HG03460 (cell line): Measurements from ENCODE around the gene BCL7B.
"Not testable (repeated sequence)": the region's sequence is repeated elsewhere in the genome, so short reads cannot be mapped to it uniquely, and the experiment has no call there.

Experiments
- ATAC-seq: cut with Tn5 transposase; IDR thresholded peaks from one replicate; pipeline ENCODE4 v1.9.1; 2021; ENCODE audit not compliant: unreplicated experiment

BCL7B gene

DNA sequence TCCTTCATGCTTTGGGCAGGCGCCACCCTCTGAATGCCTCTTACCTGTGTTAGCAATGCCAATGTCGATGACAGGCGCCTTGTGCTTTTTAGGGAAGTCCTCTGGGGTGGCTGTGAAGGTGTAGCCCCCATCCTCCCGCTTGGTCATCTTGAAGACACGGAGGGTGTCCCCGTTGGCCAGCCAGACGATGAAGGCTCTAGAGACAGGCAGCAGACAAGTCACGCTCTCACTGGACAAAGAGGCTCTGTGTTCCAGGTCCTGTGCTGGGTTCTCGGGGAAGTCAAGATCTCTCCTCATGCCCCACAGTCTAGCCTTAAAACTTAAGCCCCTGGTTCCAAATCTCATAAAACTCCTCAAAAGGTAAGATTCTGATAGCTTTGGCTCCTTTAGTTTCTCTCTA is 15.8 kb upstream of the BCL7B start:
- ATAC-seq, result no peak

DNA sequence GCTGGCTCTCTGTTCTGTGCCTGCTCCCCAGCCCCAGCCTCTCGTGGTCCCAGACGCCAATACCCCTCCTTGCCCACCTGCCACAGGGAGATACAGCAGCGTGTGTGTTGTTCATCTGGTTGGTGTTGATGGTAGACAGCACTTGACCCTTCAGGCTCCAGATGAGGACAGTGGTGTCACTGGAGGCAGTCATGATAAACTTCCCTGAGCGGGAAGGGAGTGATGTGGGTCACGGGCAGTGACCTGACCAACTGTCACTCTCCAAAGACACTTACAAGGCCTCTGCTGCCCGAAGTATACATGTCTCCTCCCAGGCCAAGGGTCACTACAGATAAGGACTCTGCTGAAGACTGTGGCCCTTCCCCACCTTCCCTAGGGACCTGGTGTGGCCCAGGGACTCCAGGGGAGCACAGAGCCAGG is 15.3 kb upstream of the BCL7B start:
- no peak for ATAC-seq

DNA sequence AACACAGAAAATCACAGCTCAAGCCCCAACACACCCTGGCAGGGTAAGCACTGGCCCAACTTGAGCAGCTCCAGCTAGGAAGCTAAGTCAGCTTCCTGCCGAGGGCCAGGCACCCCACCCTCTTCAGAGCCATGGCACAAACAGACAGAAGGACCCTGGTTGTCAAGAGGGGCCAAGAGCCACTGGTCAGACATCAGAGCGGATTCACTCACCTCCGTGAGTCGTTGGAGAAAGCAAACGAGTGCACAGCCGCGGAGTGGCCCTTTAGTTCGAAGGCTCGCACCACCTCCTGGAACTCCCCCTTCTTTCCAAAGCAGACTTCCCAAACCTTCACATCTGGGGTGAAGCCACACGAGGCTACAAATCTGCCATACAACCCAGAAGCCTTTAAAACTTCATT is 13.5 kb upstream of the BCL7B start:
- no peak for ATAC-seq

DNA sequence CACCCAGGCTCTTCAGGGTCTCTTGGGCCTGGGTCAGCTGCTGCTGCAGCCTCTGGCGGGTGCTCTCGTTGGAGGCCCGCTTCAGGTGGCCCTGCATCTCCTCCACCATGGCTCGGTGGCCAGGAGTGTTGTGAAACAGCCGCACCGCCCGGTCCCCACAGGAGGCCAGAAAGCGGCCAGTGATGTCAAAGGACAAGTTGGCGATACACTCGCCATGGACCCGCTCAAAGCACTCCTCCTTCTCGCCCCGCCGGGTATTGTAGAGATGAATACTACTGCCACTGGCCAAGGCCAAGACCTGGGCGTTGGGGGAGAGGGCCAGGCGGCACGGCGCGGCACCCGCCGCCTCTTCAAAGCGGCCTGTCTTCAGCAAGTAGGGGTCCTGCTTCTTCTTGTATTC is 13.0 kb upstream of the BCL7B start:
- ATAC-seq, result no peak

DNA sequence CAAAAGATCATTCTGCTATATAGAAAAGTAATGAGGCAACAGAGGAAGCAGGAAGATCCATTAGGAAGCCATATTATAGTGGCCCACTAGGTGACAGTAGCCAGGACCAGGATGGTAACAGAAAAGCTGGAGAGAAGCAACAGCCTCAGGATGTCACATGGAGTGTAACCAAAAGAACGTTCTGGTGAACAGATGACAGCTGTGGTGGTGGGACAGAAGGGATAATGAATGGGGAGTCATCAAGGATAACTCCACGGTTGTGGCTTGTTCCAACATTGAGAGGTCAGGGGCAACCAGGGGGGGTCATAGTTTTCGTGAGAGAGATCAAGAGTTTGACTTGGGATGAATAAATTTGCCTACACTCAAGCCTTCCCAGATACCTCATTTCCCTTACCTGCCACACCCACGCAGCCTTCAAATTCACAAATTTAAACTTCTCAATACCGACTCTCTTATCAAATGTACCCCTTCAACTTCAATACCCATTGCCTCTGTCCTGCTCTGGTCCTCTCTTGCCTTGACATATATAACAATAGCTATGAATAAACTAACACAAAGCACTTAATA is 11.6 kb upstream of the BCL7B start:
- no peak for ATAC-seq

DNA sequence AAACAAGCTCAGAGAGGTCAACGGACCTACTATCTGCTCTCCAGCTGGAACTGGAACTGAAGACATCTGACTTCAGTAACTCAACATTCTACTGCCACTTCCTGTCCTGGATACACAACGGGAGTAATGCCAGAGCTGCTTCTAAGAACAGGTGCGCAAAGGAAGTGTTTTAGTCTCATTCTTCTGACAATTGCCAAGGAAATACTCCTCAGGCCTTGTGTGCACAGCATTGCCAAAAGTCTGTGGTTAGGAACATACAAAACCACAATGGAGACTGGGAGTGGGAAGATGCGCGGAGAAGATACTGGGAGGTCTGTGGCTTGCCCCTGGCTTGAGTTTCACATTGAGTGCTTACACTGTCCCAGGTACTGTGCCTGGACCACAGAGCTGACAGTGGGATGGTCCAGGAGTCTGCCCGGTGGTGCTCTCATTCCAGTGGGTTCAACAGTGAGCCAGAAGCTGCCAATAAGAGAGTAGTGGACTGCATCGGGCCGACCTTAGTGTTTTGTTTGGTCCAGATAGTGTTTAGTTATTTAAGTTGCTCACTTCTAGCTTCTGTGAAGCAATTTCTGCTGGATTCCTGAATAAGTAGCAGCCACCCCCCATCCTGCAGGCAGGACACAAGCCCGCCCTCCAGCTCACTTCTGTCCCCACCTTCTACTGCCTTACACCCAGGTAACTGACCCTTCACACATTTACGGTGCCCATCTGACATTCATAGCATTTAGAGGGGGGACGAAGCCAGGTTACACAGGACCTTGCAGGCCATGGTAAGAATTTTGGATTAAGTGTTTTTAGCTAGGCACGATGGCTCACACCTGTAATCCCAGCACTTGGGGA is 10.6 kb upstream of the BCL7B start:
- ATAC-seq, result no peak

DNA sequence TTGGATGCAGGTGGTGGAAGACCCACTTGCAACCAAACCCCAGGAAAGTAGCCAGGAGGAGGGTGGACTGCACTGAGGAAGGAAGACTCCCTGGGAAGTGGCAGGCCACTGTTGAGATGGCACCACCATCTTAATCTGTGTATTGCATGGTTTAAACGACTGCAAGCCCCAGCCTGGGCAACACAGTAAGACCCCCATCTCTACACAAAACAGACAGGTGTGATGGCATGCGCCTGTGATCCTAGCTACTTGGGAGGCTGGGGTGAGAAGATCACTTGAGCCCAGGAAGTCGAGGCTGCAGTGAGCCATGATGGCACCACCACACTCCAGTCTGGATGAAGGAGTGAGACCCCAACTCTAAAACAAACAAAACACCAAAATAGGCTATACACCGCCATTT is 9.7 kb upstream of the BCL7B start:
- ATAC-seq, result no peak

DNA sequence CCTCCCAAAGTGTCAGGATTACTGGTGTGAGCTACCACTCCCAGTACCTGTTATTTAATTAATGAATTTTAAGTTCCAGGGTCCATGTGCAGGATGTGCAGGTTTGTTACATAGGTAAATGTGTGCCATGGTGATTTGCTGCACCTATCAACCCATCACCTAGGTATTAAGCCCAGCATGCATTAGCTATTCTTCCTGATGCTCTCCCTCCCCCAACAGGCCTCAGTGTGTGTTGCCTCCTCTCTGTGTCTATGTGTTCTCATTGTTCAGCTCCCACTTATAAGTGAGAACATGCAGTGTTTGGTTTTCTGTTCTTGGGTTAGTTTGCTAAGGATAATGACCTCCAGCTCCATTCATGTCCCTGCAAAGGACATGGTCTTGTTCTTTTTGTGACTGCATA is 8.9 kb upstream of the BCL7B start:
- ATAC-seq, result not testable (repeated sequence)

DNA sequence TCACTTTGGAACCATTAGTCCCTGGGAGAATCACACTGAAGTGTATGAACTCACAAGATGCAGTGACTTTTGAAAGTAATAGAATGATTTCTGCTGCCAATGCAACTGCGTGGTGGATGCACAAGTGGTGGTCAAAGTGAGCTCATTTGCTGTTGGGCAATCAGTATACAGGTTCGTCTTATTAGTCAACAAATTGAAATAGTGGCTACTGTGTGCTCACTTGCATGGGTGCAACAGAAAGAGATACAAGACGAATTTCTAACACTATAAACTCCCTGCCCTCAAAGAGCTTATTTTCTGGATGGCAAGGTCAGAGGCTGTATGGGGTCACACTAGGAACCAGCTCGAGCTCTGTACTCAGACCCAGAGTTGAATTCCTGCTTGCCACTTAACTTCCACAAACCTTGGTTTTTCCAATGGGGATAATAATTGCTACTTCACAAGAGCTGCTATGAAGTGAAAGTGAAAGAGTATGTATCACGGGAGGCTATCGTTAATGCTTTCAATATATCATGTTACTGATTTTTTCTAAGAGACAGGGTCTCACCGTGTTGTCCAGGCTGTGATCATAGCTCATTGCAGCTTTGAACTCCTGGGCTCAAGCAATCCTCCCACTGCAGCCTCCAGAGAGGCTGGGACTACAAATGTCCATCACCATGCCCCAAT is 8.3 kb upstream of the BCL7B start:
- no peak for ATAC-seq

DNA sequence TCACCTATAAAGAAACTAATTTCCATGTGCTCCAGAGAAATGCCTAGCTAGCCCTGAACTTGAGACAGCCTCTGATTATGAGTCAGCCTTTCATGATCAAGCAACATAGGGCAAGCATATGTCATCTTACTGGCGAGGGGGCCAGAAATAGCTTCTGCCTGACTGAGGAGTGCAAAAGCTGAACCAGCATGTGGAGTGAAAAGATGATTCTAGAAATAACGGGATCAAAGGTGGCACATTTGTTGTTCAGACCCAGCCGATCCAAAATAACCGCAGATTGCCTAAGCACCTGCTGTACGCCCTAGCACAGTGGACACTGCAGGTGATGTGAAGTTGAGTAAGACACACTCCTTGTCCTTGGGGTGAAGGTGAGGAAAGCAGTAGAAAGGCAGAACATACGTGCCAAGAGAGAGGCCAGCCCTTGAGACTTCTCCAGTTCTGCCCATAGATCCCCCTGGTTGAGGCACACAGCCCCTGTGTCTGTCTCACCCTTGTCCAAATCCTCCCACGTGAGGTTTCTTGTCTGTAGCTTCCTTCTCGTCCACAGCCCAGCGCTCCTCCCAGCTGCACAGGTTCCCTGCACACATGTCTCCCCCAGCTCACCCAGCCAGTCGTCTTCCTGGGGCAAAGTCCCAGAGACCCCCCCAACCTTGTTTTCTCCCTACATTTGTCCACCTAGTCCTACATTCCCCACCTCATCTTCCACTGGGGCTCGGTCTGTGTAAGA is 2.8 kb upstream of the BCL7B start:
- no peak for ATAC-seq

DNA sequence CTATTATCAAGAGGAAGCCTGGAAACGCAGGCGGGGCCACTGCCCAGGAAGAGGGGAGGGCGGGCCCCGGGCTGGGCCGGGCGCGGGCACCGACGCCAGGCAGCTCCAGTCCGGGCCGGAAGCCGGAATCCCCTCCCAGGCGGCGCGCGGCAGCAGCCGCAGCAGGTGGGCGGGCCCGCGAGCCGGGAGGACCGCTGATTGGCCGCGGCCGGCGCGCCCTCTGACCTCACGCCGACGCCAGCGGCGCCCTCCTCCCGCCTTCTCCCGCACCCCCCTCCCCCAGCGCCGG is 438 bp downstream of the BCL7B start:
- ATAC-seq, result peak; percentile 84

DNA sequence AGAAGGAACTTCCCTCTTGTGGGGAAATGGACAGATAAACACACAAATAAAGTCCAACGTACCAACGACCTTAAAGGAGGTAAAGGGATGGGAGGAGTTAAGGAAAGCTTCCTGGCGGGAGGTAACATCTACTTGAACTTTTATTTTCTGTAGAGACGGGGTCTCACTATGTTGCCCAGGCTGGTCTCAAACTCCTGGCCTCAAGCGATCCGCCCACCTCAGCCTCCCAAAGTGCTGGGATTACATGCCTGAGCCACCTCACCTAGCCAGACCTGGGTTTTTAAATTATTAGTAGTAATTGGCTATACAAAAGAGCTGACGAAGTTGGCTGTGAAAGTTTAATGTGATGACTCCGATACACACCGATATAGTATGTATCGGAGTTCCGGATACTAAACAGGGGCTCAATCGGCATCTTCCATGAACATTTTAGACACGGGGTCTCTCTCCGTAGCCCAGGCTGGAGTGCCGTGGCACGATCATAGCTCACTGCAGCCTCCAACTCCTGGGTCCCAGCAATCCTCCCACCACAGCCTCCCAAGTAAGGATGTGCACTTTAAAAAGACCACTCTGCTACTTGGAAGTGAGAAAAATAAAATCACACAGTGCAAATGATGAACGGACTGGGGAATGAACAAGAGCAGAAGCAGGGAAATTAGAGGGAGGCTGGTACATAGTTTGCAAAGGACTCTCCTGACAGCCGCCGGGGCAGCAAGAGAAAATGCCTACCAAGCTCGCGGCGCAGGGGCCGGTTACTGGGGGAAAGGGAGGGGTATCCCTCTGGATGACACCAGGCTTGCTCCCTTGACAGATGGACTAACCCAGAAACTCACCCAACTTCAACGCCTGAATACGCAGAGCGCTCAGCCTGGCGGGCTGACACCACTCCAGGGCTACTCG is 1.0 kb downstream of the BCL7B start:
- ATAC-seq, result no peak

DNA sequence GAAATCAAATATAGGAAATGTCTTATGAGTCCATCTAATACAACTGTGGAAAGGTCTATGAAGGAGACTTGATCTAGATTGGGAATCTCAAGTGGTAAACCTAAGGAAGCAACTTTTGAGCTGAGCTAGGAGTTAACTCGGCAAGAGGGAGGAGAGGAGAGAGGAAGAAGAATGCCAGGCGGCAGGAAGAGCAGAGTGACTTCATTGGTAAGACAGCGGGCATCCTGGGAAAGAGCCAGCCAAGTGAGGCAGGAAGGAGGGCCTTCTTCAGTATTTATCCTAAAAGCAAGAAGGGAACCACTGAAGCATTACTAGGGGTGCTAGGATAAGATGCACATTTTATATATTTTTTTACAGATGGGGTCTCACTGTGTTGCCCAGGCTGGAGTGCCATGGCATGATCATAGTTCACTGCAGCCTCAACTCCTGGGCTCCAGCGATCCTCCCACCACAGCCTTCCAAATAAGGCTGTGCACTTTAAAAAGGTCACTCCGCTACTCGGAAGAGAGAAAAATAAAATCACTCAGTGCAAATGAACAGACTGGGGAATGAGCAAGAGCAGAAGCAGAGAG is 2.0 kb downstream of the BCL7B start:
- no peak for ATAC-seq

DNA sequence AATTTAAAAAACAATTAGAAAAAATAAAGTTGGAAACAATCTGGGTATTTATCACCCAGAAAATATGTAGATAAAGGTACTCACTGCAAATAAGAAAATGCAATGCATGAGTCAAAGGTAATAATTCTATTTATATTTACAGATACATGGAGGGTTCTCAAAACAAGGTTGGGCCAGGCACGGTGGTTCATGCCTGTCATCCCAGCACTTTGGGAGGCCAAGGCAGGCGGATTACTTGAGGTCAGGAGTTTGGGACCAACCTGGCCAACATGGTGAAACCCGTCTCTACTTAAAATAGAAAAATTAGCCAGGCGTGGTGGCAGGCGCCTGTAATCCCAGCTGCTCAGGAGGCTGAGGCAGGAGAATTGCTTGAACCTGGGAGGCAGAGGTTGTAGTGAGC is 7.4 kb downstream of the BCL7B start:
- not testable (repeated sequence) for ATAC-seq

DNA sequence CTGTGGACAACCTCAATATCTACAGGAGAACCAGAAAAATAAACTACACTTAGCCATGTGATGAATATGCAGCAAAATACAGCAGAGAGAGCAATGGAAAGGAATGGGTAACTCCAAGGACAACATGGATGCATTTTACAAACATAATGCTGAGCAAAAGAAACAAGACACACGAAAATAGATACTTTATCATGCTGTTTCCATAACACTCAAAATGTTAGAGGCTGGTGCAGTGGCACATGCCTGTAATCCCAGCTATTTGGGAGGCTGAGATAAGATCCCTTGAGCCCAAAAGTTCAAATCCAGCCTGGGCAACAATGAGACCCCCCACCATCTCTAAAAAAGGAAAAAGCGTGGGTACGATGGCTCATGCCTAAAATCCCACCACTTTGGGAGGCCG is 8.3 kb downstream of the BCL7B start:
- ATAC-seq, result no peak

DNA sequence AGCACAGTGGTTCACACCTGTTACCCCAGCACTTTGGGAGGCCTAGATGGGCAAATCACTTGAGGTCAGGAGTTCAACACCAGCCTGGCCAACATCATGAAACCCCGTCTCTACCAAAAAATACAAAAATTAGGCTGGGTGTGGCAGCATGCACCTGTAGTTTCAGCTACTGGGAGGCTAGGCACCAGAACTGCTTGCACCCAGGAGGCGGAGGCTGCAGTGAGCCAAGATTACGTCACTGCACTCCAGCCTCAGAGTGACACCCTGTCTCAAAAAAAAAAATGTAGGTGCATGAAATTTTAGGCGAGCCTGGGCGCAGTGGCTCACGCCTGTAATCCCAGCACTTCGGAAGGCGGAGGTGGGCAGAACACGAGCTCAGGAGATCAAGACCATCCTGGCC is 9.6 kb downstream of the BCL7B start:
- no peak for ATAC-seq

DNA sequence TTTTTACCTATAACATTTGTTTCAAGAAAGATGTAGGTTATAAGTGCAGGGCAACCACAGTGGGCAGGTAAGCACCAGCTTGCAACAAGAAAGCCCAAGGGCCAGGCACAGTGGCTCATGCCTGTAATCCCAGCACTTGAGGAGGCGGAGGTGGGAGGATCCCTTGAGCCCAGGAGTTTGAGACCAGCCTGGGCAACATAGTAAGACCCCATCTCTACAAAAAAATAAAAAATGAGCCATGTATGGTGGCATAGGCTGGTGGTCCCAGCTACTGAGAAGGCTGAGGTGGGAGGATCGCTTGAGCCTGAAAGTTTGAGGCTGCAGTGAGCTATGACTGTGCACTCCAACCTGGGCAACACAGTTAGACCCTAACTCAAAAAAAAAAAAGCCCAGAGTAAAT is 12.8 kb downstream of the BCL7B start:
- no peak for ATAC-seq

DNA sequence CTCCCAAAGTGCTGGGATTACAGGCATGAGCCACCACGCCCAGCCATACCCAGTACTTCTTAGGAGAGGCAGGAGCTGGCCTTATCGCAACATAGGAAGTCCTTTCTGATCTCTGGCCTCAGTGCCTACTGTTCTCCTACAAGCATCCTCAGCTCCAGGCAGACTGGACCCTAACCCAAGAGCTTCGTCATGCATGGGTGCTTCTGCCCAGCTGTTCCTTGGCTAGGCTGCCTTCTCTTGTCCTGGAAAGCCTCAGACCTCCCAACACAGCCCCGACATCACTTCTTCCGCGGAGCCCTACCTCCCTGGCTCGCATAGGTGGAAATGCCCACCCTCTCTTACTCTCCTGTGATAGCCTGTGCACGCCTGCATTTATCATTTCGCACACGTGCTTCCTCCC is 15.8 kb downstream of the BCL7B start:
- ATAC-seq, result no peak

DNA sequence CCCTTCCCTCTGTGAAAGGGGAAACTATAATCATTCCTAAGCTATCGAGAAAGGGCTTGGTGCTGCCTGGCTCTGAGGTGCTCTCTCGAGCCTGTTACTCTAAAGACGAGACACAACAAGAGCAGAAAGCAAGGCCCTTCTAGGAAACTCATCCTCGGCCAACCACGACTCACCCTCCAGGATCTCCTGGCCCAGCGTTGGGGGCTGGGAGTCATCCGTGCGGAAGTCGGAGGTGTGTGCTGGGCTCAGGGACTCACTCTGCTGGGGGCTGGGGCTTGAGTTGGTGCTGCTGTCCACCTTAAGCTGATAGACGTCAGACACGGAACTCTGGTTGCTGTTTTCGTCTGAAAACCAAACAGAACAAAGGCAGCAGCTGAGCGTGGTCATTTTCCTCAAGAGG is 17.8 kb downstream of the BCL7B start:
- ATAC-seq, result no peak

DNA sequence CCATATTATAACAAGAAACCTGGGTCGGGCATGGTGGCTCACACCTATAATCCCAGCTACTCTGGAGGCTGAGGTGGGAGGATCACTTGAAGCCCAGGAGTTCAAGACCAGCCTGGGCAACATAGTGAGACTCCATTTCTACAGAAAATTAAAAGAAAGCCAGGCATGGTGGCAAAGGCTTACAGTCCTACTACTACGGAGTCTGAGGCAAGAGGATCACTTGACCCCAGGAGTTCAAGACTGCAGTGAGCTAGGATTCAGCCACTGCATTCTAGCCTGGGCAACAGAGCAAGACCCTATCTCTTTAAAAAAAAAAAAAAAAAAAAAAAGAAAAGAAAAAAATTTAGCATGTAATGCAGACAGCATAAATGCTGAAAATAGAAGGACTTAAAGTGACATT is 19.0 kb downstream of the BCL7B start:
- not testable (repeated sequence) for ATAC-seq

DNA sequence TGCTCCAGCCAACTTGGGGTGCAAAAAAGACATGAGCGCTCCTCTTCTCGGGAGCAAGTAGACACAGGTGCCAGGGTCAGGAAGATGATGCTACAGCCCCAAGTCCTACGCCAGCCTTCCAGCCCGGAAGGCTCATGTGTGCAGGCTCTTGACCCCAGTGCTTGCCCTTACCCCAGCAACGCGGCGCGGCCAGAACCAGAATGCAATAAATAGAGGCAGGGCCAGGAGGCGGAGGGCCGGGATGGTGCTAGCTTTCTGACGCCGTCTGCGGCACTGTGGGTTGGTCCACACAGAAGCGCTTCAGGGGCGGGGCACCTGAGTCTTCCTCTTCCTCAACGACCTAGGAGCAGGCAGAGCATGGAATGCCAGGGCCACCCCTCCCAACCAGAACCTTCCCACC is 20.4 kb downstream of the BCL7B start:
- ATAC-seq, result no peak
